Prostate gland (tissue), 2 donors: ENCODE data around the gene KRTAP10-1. TPM values are rescaled to one million over a fixed set of nuclear protein-coding genes. Genes with fewer than 3 reads are reported as not detected.

Experiments used
- DNase-seq: peaks from one replicate; pipeline ENCODE4 v3.0.0-alpha.2; 2019; ENCODE audit warnings: low spot score
- H3K27ac ChIP-seq, 2 donors: fragments of 200-600 bp; sonication (generic); 2 replicates each; pipeline ENCODE4 v1.5.1; 2017 to 2019
- H3K27me3 ChIP-seq: fragments of 200-600 bp; sonication (generic); replicated peaks from 2 replicates; pipeline ENCODE4 v1.5.1; 2019; ENCODE audit not compliant: insufficient read depth
- H3K36me3 ChIP-seq, 2 donors: fragments of 200-600 bp; sonication (generic); 1 replicate in 1 of 2; 2 replicates in 1 of 2; pipeline versions ENCODE4 v1.5.1 to v1.8.1; 2017 to 2019
- H3K4me1 ChIP-seq: fragments of 200-600 bp; sonication (generic); replicated peaks from 2 replicates; pipeline ENCODE4 v1.5.1; 2019
- H3K4me3 ChIP-seq, 2 donors: fragments of 200-600 bp; sonication (generic); 2 replicates each; pipeline ENCODE4 v1.5.1; 2017 to 2019
- H3K9me3 ChIP-seq: fragments of 200-600 bp; sonication (generic); 2 replicates; pipeline ENCODE4 v1.5.1; 2017
- POLR2A ChIP-seq: fragments of 450-650 bp; IDR thresholded peaks from one replicate; pipeline ENCODE4 v1.6.1; 2016; ENCODE audit warnings: antibody characterized with exemption, mild to moderate bottlenecking
- POLR2AphosphoS5 ChIP-seq: sonication (generic); formaldehyde crosslinking; IDR thresholded peaks from one replicate; pipeline ENCODE4 v1.6.1; 2017; ENCODE audit warnings: antibody characterized with exemption
- WGBS: methylation state at CpG from one replicate; pipeline ENCODE4 v1.1.5; 2018; 5-methylcytosine and 5-hydroxymethylcytosine counted together
- intact Hi-C: fragments of 100-400 bp; cut with DNase I; formaldehyde crosslinking; loops from one replicate; pipeline ENCODE4 v1.14.2; 2022
- total RNA-seq, 2 donors: library from RNA; depleted of rRNA; stranded (reverse); fragments of >200 nt; gene quantifications; one replicate each; pipeline ENCODE4 v1.1.0, GENCODE V29; 2016
- TF ChIP-seq, protein P1 (sequence below), 4 experiments: fragments of 200-600 bp in 2 of 4; fragments of 450-650 bp in 2 of 4; sonication (generic) in 2 of 4; IDR thresholded peaks; 1 replicate in 3 of 4; 2 replicates in 1 of 4; pipeline ENCODE4 v1.5.1; 2016 to 2019; ENCODE audit warnings: antibody characterized with exemption in 4 of 4, mild to moderate bottlenecking in 2 of 4, moderate library complexity in 2 of 4

The KRTAP10-1 gene
- total RNA-seq, 2 donors from 2014 or later: not detected

DNA sequence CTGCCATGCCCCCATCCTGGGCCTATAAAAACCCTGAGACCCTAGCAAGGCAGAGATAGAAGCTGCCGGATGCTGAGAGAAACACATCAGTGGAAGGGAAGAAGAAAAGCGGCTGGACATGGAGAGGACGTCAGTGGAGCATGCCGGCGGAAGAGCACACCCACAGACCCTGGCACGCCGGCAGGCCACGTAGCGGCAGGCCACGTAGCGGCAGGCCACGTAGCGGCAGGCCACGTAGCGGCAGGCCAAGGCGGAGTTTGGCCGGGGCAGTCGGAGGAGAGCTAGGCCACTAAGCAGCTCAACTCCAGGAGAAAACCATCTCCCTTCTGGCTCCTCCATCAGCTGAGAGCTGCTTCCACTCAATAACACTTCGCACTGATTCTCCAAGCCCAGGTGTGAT is 49.6 kb downstream of the KRTAP10-1 start:
- Histone ChIP-seq H3K4me3 (no peak overlapping the region), H3K9me3 (no peaks in the 10 kb centered on the region), H3K27me3 (no peaks in the 10 kb centered on the region), H3K27ac (no peak overlapping the region), H3K4me1 (no peaks in the 10 kb centered on the region), H3K36me3 (no peaks in the 10 kb centered on the region)
- intact Hi-C loops: no loop called here
- TF ChIP-seq, protein P1, sequence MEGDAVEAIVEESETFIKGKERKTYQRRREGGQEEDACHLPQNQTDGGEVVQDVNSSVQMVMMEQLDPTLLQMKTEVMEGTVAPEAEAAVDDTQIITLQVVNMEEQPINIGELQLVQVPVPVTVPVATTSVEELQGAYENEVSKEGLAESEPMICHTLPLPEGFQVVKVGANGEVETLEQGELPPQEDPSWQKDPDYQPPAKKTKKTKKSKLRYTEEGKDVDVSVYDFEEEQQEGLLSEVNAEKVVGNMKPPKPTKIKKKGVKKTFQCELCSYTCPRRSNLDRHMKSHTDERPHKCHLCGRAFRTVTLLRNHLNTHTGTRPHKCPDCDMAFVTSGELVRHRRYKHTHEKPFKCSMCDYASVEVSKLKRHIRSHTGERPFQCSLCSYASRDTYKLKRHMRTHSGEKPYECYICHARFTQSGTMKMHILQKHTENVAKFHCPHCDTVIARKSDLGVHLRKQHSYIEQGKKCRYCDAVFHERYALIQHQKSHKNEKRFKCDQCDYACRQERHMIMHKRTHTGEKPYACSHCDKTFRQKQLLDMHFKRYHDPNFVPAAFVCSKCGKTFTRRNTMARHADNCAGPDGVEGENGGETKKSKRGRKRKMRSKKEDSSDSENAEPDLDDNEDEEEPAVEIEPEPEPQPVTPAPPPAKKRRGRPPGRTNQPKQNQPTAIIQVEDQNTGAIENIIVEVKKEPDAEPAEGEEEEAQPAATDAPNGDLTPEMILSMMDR (IDR thresholded peaks at IDR 0.05): no peak
- no peak for TF ChIP-seq POLR2A
- TF ChIP-seq POLR2AphosphoS5: no peak
- 97% methylated on average over 19 of the region's 19 CpGs for WGBS
- no peak for DNase-seq

DNA sequence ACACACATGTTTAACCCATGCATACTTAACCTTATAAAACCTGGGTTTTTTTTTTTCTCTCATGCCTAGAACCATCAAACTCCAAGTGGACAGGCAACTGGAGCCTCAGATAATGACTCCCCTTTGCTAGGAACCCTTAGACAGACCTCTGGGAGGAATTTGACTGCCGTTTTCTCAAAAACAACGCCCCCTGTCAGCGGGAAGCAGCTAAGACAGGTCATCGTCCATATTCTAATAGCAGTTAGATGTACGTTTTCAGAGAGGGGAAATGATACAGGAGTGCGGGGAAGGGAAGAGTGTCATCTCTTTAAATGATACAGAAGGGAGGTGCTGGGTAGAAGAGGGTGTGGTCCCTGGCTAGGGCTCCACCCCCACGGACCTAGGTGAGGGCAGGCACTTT is 50.0 kb downstream of the KRTAP10-1 start:
- WGBS: 29% methylated on average over 7 of the region's 7 CpGs
- no peak overlapping the region for H3K27ac ChIP-seq
- DNase-seq: no peak
- H3K9me3 ChIP-seq: no peaks in the 10 kb centered on the region
- H3K4me3 ChIP-seq: no peak overlapping the region
- H3K36me3 ChIP-seq: no peaks in the 10 kb centered on the region
- H3K27me3 ChIP-seq: no peaks in the 10 kb centered on the region
- TF ChIP-seq POLR2A: no peak
- TF ChIP-seq POLR2AphosphoS5: no peak
- TF ChIP-seq, protein P1 (IDR thresholded peaks at IDR 0.05): no peak
- no peaks in the 10 kb centered on the region for H3K4me1 ChIP-seq
- intact Hi-C loops: no loop called here

Other genes with a start within 250 kb of the KRTAP10-1 start
- 100 to 1,000 TPM in 1 of 2 donors, 10 to 100 TPM in 1; 99.4 to 235 TPM for gene PFKL, start 240.1 kb downstream of the KRTAP10-1 start, total RNA-seq
- gene CFAP410, start 200.8 kb downstream of the KRTAP10-1 start, total RNA-seq: 10 to 100 TPM; 62.5 to 71.3 TPM
- 1 to 10 TPM; 1.6 to 2.7 TPM for gene TRPM2, start 186.6 kb downstream of the KRTAP10-1 start, total RNA-seq
- gene LRRC3, start 84.7 kb downstream of the KRTAP10-1 start, total RNA-seq: 1 to 10 TPM; 1.6 to 7.1 TPM
- gene KRTAP10-2, start 11.3 kb upstream of the KRTAP10-1 start, total RNA-seq: not detected
- not detected for gene KRTAP10-3, start 18.6 kb upstream of the KRTAP10-1 start, total RNA-seq
- gene KRTAP10-4, start 33.5 kb upstream of the KRTAP10-1 start, total RNA-seq: not detected
- gene KRTAP10-5, start 40.4 kb upstream of the KRTAP10-1 start, total RNA-seq: not detected
- gene KRTAP10-6, start 52.3 kb upstream of the KRTAP10-1 start, total RNA-seq: not detected
- gene KRTAP10-7, start 60.4 kb upstream of the KRTAP10-1 start, total RNA-seq: not detected
- not detected for gene KRTAP10-8, start 71.9 kb upstream of the KRTAP10-1 start, total RNA-seq
- not detected for gene KRTAP10-9, start 86.9 kb upstream of the KRTAP10-1 start, total RNA-seq
- gene KRTAP10-10, start 97.2 kb upstream of the KRTAP10-1 start, total RNA-seq: not detected
- not detected for gene KRTAP10-11, start 106.2 kb upstream of the KRTAP10-1 start, total RNA-seq
- not detected for gene KRTAP12-4, start 114.5 kb upstream of the KRTAP10-1 start, total RNA-seq
- gene KRTAP12-3, start 117.7 kb upstream of the KRTAP10-1 start, total RNA-seq: not detected
- gene KRTAP12-2, start 126.7 kb upstream of the KRTAP10-1 start, total RNA-seq: not detected
- not detected for gene KRTAP12-1, start 142.0 kb upstream of the KRTAP10-1 start, total RNA-seq
- gene KRTAP10-12, start 157.0 kb upstream of the KRTAP10-1 start, total RNA-seq: not detected
- under 1 TPM in 1 of 2 donors, not detected in 1; 0.85 TPM for gene TSPEAR, start 171.4 kb upstream of the KRTAP10-1 start, total RNA-seq